ENCODE data around the gene PDE4B. TPM values are rescaled to one million over a fixed set of nuclear protein-coding genes. Genes with fewer than 3 reads are reported as not detected.

Gene PDE4B
- total and polyA plus RNA-seq, 9 of the 15 experiments (the other 6 are each of a cell fraction or from before 2014, with no cell fraction given): 0.09 TPM; not detected in 8

GRCh38 chr1:65910432-65910831 is 117.7 kb downstream of the PDE4B start (continued):
- TF ChIP-seq RCOR1 (IDR thresholded peaks at IDR 0.05; ENCODE audit: borderline replicate concordance in 1 of 2, low read depth in 2 of 2, low read length in 2 of 2) (no peak), MTA1 (IDR thresholded peaks at IDR 0.05; ENCODE audit: borderline replicate concordance) (no peak), NELFE (IDR thresholded peaks at IDR 0.05; ENCODE audit: insufficient read depth, insufficient read length) (no peak), PTBP1 (IDR thresholded peaks at IDR 0.05; ENCODE audit: low read depth, low read length) (no peak), EZH2 (IDR thresholded peaks at IDR 0.05; ENCODE audit: borderline replicate concordance, low read depth, low read length) (no peak), FOSL1 (tag; conservative IDR thresholded peaks at IDR 0.05) (no peak), ZNF174 (CRISPR knock-in tag; IDR thresholded peaks at IDR 0.05) (no peak)

GRCh38 chr1:65911679-65912078 is 119.0 kb downstream of the PDE4B start:
- Histone ChIP-seq H3K9me3 (replicated peaks; ENCODE audit: control insufficient read depth, insufficient read depth, low read depth, low read length) (no peaks in the 10 kb centered on the region), H3K4me3 (no peak overlapping the region), H3K79me2 (ENCODE audit: control insufficient read depth, insufficient read depth, low read length) (no peaks in the 10 kb centered on the region), H2AFZ (ENCODE audit: low read depth, low read length) (peak overlapping the region; percentile 61), H4K20me1 (replicated peaks; ENCODE audit: control insufficient read depth, insufficient read depth, low read length) (no peaks in the 10 kb centered on the region), H3K27ac (ENCODE audit: extremely low read depth, low read depth, low read length) (no peak overlapping the region), H3K4me2 (ENCODE audit: insufficient read depth, low read length) (no peak overlapping the region), H3K9me1 (ENCODE audit: control insufficient read depth, insufficient read depth, low read length) (no peaks in the 10 kb centered on the region), H3K27me3 (ENCODE audit: control insufficient read depth in 2 of 2, insufficient read depth in 2 of 2, low read length in 2 of 2) (no peaks in the 10 kb centered on the region), H3K4me1 (replicated peaks in 1 of 2; ENCODE audit: control insufficient read depth in 2 of 2, insufficient read depth in 2 of 2, low read length in 2 of 2) (peaks cover 0 to 6% of the 10 kb centered on the region in 2 experiments; a peak in 3 of 5 replicates), H3K36me3 (ENCODE audit: control insufficient read depth, insufficient read depth, low read length) (no peaks in the 10 kb centered on the region), H3K9ac (ENCODE audit: insufficient read depth in 1 of 2, low read depth in 2 of 2, low read length in 2 of 2) (no peak overlapping the region)
- peak in 1 of 4 experiments; percentile 14 for DNase-seq (ENCODE audit: extremely low read depth in 1 of 4, low spot score in 3 of 4)
- no TSS peak for BruUV-seq (replicated peaks)
- FAIRE-seq: no peak
- WGBS (ENCODE audit: insufficient coverage, low coverage, missing lambda C conversion rate): 12% methylated on average over 2 of the region's 2 CpGs
- intact Hi-C loops (cut with micrococcal nuclease) (no loop called here), in situ Hi-C loops (cut with MboI) (no loop called here)
- CTCF ChIA-PET (ENCODE audit: low intra/inter-chr PET ratio): no interaction called here
- POLR2A ChIA-PET: no interaction called here
- ATAC-seq: peak; percentile 72
- TF ChIP-seq GATAD2B (IDR thresholded peaks at IDR 0.05; ENCODE audit: borderline replicate concordance) (no peak), JUND (IDR thresholded peaks at IDR 0.05; ENCODE audit: borderline replicate concordance, low read depth, low read length) (no peak), JUND (tag; IDR thresholded peaks at IDR 0.05; ENCODE audit: borderline replicate concordance, low read depth, low read length) (no peak), ZKSCAN8 (CRISPR knock-in tag; IDR thresholded peaks at IDR 0.05) (no peak), ZNF253 (CRISPR knock-in tag; conservative IDR thresholded peaks at IDR 0.05) (no peak), MCM7 (IDR thresholded peaks at IDR 0.05) (no peak), ZFP91 (CRISPR knock-in tag; IDR thresholded peaks at IDR 0.05) (no peak), CREB3 (tag; conservative IDR thresholded peaks at IDR 0.05; ENCODE audit: low read depth) (no peak), CREB1 (IDR thresholded peaks at IDR 0.05) (no peak), CREB1 (CRISPR knock-in tag; IDR thresholded peaks at IDR 0.05) (no peak), MAFG (tag; conservative IDR thresholded peaks at IDR 0.05) (no peak), EWSR1 (IDR thresholded peaks at IDR 0.05; ENCODE audit: borderline replicate concordance, low read depth, partially characterized antibody) (no peak), IRF2 (CRISPR knock-in tag; IDR thresholded peaks at IDR 0.05) (no peak)
